WERI-Rb-1 (cell line): Measurements from ENCODE around the gene POLR1A.

Source experiments
- DNase-seq: peaks from one replicate; pipeline ENCODE4 v3.0.0-alpha.2; 2020
- H3K27ac ChIP-seq: fragments of 250-450 bp; sonication (Bioruptor Pico); 2 replicates; pipeline ENCODE4 v1.5.1; 2020; ENCODE audit warnings: mild to moderate bottlenecking, moderate library complexity
- H3K27me3 ChIP-seq: fragments of 250-450 bp; sonication (Bioruptor Pico); 2 replicates; pipeline ENCODE4 v1.5.1; 2021; ENCODE audit warnings: mild to moderate bottlenecking, low read depth, moderate library complexity; ENCODE audit not compliant: insufficient read depth, severe bottlenecking
- H3K36me3 ChIP-seq: fragments of 250-450 bp; sonication (Bioruptor Pico); 2 replicates; pipeline ENCODE4 v1.5.1; 2020; ENCODE audit warnings: mild to moderate bottlenecking, moderate library complexity
- H3K4me3 ChIP-seq: 2 replicates; pipeline ENCODE4 v1.5.1; 2011; ENCODE audit warnings: low read depth, mild to moderate bottlenecking, control low read depth, low read length
- H3K9me3 ChIP-seq: fragments of 250-450 bp; sonication (Bioruptor Pico); 2 replicates; pipeline ENCODE4 v1.5.1; 2021; ENCODE audit warnings: mild to moderate bottlenecking, moderate library complexity; ENCODE audit not compliant: severe bottlenecking
- CTCF ChIP-seq: IDR thresholded peaks from 2 replicates; pipeline ENCODE4 v1.5.1; 2011; ENCODE audit warnings: low read depth, mild to moderate bottlenecking, control low read depth, inconsistent platforms, low read length

Gene POLR1A

GRCh38 chr2:86105252-86105968 is at the start of gene POLR1A:
TSS of gene POLR1A (minus strand) at chr2:86105886. CDS start at chr2:86105776, 110 bp downstream.
- H3K27ac ChIP-seq = peak within 1 kb of the TSS; percentile 95

DNA sequence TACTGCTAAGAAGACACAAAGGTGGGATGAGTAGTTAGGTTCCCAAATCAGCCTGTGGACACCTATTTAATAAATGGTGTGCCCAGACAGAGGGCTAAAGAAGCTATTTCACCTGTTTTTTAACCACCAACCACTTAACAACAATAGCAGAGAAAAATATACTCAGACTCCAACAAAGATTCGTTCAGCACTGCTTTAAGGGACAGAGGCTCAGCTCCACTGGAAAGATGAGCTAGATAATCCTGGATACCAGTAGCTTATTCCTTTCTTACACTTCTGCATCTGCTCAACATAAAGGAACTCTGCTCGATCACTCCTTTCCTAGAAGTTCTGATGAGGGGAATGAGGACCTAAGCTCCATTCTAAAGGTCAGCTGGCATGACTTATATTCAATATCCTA is 44.8 kb upstream of the POLR1A start:
- peaks cover 80% of the 10 kb centered on the region for H3K36me3 ChIP-seq

More at GRCh38 chr2:86105252-86105968, at the start of gene POLR1A:
- H3K27me3 ChIP-seq = no peaks in the 10 kb centered on the region
- H3K36me3 ChIP-seq = peaks cover 60% of the 10 kb centered on the region
- H3K4me3 ChIP-seq = peak within 1 kb of the TSS; percentile 98
- H3K9me3 ChIP-seq = no peaks in the 10 kb centered on the region
- no peak for TF ChIP-seq CTCF
- DNase-seq = peak; percentile 89

GRCh38 chr2:86147793-86148192 is 42.1 kb upstream of the POLR1A start:
- Histone ChIP-seq H3K4me3 (no peak overlapping the region), H3K27ac (no peak overlapping the region), H3K9me3 (no peaks in the 10 kb centered on the region), H3K27me3 (no peaks in the 10 kb centered on the region), H3K36me3 (peaks cover 86% of the 10 kb centered on the region)
- DNase-seq = no peak
- no peak for TF ChIP-seq CTCF

More for the DNA sequence above, 44.8 kb upstream of the POLR1A start:
- DNase-seq = no peak
- Histone ChIP-seq H3K27me3 (no peaks in the 10 kb centered on the region), H3K9me3 (no peaks in the 10 kb centered on the region), H3K27ac (no peak overlapping the region), H3K4me3 (no peak overlapping the region)
- no peak for TF ChIP-seq CTCF

DNA sequence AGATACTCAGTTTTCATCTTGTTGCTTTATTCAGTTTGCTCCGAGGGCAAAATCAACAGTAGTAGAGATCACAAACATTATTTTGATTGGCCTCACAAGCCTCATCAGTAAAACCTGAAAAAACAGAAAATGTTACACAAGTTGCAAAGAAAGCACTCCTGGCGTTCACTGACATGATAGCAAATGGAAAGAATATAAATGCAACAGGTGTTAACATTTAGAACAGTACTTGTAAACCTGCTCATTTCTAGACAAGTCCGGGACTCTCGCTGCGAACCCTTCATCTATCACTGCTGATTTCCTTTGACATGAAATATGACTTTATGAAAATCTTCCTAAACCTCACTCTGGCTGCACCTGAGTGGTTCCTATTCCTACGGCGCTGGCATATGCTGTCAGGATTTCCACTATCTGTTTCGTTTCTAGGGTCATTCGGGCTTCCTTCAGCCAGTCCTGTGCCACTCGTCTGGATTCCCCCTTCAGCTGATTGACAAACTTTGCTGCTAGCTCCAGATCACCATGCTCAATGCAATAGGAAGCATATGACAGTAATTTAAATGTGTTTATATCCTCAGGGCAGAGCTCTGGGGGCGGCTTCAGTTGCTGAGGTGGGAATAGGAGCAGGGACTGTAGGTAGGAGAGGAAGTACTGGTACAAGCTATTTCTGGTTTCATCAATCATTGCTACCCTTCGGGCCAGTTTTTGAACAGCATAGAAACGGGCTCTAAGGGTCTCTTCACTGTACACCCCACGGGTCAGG is 38.4 kb upstream of the POLR1A start:
- no peak for TF ChIP-seq CTCF
- DNase-seq = no peak
- no peak overlapping the region for H3K4me3 ChIP-seq
- peaks cover 86% of the 10 kb centered on the region for H3K36me3 ChIP-seq
- H3K9me3 ChIP-seq = no peaks in the 10 kb centered on the region
- no peak overlapping the region for H3K27ac ChIP-seq
- H3K27me3 ChIP-seq = no peaks in the 10 kb centered on the region

DNA sequence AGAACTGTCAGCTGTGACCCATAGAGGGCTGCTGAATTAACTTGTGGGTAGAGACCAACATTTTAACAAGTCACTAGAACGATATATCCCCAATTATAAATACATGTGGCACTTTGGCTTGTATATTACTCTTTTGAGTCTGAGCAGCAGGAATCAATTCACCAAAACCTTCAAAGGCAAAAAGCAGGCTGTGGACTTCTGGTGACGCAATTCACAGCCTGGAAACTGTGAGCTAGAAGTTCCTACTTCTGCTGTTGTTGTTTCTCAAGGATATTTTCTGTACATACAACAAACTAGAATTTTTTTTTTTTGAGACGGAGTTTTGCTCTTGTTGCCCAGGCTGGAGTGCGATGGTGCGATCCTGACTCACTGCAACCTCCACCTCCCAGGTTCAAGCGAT is 37.6 kb upstream of the POLR1A start:
- Histone ChIP-seq H3K4me3 (no peak overlapping the region), H3K9me3 (no peaks in the 10 kb centered on the region), H3K27ac (no peak overlapping the region), H3K36me3 (peaks cover 84% of the 10 kb centered on the region), H3K27me3 (no peaks in the 10 kb centered on the region)
- no peak for TF ChIP-seq CTCF
- DNase-seq = no peak
